GM23248 (cell line): ENCODE data around the gene CST7.

Experiments
- EZH2 ChIP-seq: fragments of 200-600 bp; sonication (generic); IDR thresholded peaks from 2 replicates; pipeline ENCODE4 v1.6.1; 2018; ENCODE audit warnings: antibody characterized with exemption, mild to moderate bottlenecking; ENCODE audit not compliant: insufficient read depth, poor library complexity, severe bottlenecking
- EZH2phosphoT487 ChIP-seq: fragments of 200-600 bp; sonication (generic); IDR thresholded peaks from 2 replicates; pipeline ENCODE4 v1.6.1; 2018; ENCODE audit warnings: antibody characterized with exemption, moderate library complexity, mild to moderate bottlenecking, low read depth; ENCODE audit not compliant: insufficient read depth

DNA sequence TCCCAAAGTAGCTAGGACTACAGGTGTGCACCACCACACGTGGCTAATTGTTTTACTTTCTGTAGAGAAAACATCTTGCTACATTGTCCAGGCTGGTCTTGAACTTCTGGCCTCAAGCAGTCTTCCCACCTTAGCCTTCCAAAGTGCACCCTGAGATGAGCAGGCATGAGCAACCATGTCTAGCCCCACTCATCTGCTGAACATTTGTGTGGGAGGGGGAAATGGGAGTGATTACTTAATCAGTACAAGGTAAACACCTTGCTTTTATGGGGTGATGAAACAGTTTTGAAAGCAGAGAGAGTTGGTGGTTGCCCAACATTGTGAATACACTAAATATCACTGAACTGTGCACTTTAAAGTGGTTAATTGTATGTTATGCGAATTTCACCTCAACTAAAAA, 38.2 kb downstream of the CST7 start:
- TF ChIP-seq EZH2 (no peak), EZH2phosphoT487 (no peak)
